Keratinocyte (primary cell): ENCODE results near the gene NUP85. TPM values are rescaled to one million over a fixed set of nuclear protein-coding genes. Genes with fewer than 3 reads are reported as not detected.

Experiments used
- DNase-seq: peaks from one replicate; pipeline ENCODE4 v3.0.0-alpha.2; 2011; ENCODE audit warnings: low read depth, missing footprints, low spot score
- FAIRE-seq: peaks from 2 replicates; lab custom pipeline; 2011; peaks lifted over from hg19 to GRCh38; lab: Jason Lieb, UNC
- H2AFZ ChIP-seq: 2 replicates; pipeline ENCODE4 v1.6.0; 2012; ENCODE audit warnings: low read length, control low read depth, inconsistent platforms; ENCODE audit not compliant: control insufficient read depth
- H3K27ac ChIP-seq: 2 replicates; pipeline ENCODE4 v1.5.1; 2011; ENCODE audit warnings: low read length; ENCODE audit not compliant: control insufficient read depth, insufficient read depth
- H3K27me3 ChIP-seq: 3 replicates; pipeline ENCODE4 v1.6.0; 2011; ENCODE audit warnings: low read length; ENCODE audit not compliant: control insufficient read depth, insufficient read depth; ENCODE audit errors: extremely low read depth
- H3K36me3 ChIP-seq, 2 experiments: 2 replicates in 1 of 2; 3 replicates in 1 of 2; pipeline ENCODE4 v1.5.1; 2011; ENCODE audit warnings: low read length in 2 of 2, mild to moderate bottlenecking in 1 of 2; ENCODE audit not compliant: control insufficient read depth in 2 of 2, insufficient read depth in 2 of 2; ENCODE audit errors: extremely low read depth in 1 of 2
- H3K4me1 ChIP-seq: 3 replicates; pipeline ENCODE4 v1.5.1; 2011; ENCODE audit warnings: low read length; ENCODE audit not compliant: control insufficient read depth, insufficient read depth; ENCODE audit errors: extremely low read depth
- H3K4me2 ChIP-seq: 3 replicates; pipeline ENCODE4 v1.6.0; 2011; ENCODE audit warnings: low read depth, low read length; ENCODE audit not compliant: control insufficient read depth, insufficient read depth; ENCODE audit errors: extremely low read depth
- H3K4me3 ChIP-seq, 3 experiments: fragments of 200-600 bp in 1 of 3; sonication (generic) in 1 of 3; 2 replicates in 2 of 3; 3 replicates in 1 of 3; pipeline ENCODE4 v1.5.1; 2011 to 2016; ENCODE audit warnings: low read length in 3 of 3, mild to moderate bottlenecking in 3 of 3, control low read depth in 2 of 3, inconsistent platforms in 1 of 3, low read depth in 1 of 3, mixed read lengths in 1 of 3, mixed run types in 1 of 3, moderate library complexity in 1 of 3; ENCODE audit not compliant: control insufficient read depth in 2 of 3, insufficient read depth in 2 of 3; ENCODE audit errors: extremely low read depth in 1 of 3
- H3K79me2 ChIP-seq: 2 replicates; pipeline ENCODE4 v1.6.0; 2012; ENCODE audit warnings: low read length; ENCODE audit not compliant: control insufficient read depth, insufficient read depth
- H3K9ac ChIP-seq: 3 replicates; pipeline ENCODE4 v1.6.0; 2011; ENCODE audit warnings: low read length; ENCODE audit not compliant: control insufficient read depth, insufficient read depth; ENCODE audit errors: extremely low read depth
- H3K9me1 ChIP-seq: 3 replicates; pipeline ENCODE4 v1.6.0; 2011; ENCODE audit warnings: low read length; ENCODE audit not compliant: control insufficient read depth, insufficient read depth; ENCODE audit errors: extremely low read depth
- H3K9me3 ChIP-seq: 2 replicates; pipeline ENCODE4 v1.5.1; 2012; ENCODE audit warnings: low read depth, low read length; ENCODE audit not compliant: control insufficient read depth
- H4K20me1 ChIP-seq: 3 replicates; pipeline ENCODE4 v1.6.0; 2011; ENCODE audit warnings: low read length; ENCODE audit not compliant: control insufficient read depth, insufficient read depth; ENCODE audit errors: extremely low read depth
- EZH2 ChIP-seq: IDR thresholded peaks from one replicate; pipeline ENCODE4 v1.6.1; 2012; ENCODE audit warnings: inconsistent platforms, mild to moderate bottlenecking, low read length, moderate library complexity
- dilution Hi-C: fragments of 300-500 bp; cut with MboI; formaldehyde crosslinking; loops from one replicate; pipeline ENCODE4 v1.7.0; 2020; ENCODE audit warnings: low sequenced_read_pairs; ENCODE audit not compliant: extremely low pct_ligation_motif_present
- polyA plus RNA-seq, 5 experiments: library from polyadenylated mRNA; depleted of rRNA in 3 of 5; stranded (reverse) in 3 of 5; stranded (forward) in 1 of 5; unstranded in 1 of 5; fragments of >200 nt; gene quantifications; 1 replicate in 1 of 5; 2 replicates in 3 of 5; 3 replicates in 1 of 5; pipeline versions ENCODE4 v1.2.1 to v1.2.3, GENCODE V29; 2011 to 2012; ENCODE audit warnings: missing spikeins in 2 of 5, low read depth in 1 of 5, low replicate concordance in 1 of 5
- TF ChIP-seq, protein P1 (sequence below), 3 experiments: IDR thresholded peaks in 1 of 3; conservative IDR thresholded peaks in 1 of 3; optimal IDR thresholded peaks in 1 of 3; 2 replicates in 2 of 3; 3 replicates in 1 of 3; pipeline versions ENCODE3 to v1.5.1; 2011; ENCODE audit warnings: low read length in 3 of 3, mild to moderate bottlenecking in 3 of 3, moderate library complexity in 2 of 3, control low read depth in 1 of 3, inconsistent platforms in 1 of 3; ENCODE audit not compliant: insufficient read depth in 2 of 3; ENCODE audit errors: extremely low read depth in 1 of 3

Gene NUP85
- polyA plus RNA-seq, 1 donor (not counting 4 experiments of a cell fraction or from before 2014, with no cell fraction given), result 64.4 TPM

DNA sequence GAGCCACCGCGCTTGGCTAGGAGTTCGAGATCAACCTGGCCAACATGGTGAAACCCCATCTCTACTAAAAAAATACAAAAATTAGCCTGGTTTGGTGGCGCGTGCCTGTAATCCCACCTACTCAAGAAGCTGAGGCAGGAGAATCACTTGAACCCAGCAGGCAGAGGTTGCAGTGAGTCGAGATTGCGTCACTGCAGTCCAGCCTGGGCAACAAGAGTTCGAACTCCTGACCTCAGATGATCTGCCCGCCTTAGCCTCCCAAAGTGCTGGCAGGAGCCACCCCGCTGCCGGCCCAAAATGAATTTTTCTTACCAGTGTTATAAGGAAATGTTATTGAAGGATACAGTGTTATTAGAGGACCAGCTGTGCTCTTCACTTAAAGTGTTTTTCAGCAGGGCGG is 2.3 kb downstream of the NUP85 start:
- peaks cover 10 to 19% of the 10 kb centered on the region in 2 experiments for H3K36me3 ChIP-seq

DNA sequence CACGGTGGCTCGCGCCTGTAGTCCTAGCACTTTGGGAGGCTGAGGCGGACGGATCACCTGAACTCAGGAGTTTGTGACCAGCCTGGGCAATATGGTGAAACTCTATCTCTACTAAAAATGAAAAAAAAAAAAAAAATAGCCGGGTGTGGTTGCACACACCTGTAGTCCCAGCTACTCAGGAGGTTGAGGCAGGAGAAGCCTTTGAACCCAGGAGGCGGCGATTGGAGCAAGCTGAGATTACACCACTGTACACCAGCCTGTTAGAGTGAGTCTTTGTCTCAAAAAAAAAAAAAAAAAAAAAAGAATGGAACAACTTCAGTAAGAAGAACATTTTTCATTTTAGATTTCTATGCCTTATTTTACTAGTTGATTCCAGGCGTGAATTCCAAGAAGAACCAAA is 2.7 kb downstream of the NUP85 start:
- H2AFZ ChIP-seq, result no peak overlapping the region
- TF ChIP-seq EZH2, result no peak
- TF ChIP-seq, protein P1, sequence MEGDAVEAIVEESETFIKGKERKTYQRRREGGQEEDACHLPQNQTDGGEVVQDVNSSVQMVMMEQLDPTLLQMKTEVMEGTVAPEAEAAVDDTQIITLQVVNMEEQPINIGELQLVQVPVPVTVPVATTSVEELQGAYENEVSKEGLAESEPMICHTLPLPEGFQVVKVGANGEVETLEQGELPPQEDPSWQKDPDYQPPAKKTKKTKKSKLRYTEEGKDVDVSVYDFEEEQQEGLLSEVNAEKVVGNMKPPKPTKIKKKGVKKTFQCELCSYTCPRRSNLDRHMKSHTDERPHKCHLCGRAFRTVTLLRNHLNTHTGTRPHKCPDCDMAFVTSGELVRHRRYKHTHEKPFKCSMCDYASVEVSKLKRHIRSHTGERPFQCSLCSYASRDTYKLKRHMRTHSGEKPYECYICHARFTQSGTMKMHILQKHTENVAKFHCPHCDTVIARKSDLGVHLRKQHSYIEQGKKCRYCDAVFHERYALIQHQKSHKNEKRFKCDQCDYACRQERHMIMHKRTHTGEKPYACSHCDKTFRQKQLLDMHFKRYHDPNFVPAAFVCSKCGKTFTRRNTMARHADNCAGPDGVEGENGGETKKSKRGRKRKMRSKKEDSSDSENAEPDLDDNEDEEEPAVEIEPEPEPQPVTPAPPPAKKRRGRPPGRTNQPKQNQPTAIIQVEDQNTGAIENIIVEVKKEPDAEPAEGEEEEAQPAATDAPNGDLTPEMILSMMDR (optimal IDR thresholded peaks at IDR 0.05 in 1 of 3, IDR thresholded peaks at IDR 0.05 in 1 of 3, conservative IDR thresholded peaks at IDR 0.05 in 1 of 3; ENCODE audit: extremely low read depth in 1 of 3, insufficient read depth in 2 of 3, low read length in 3 of 3), result no peak
- H3K4me2 ChIP-seq, result no peak overlapping the region
- H3K9ac ChIP-seq, result no peak overlapping the region
- peaks cover 3% of the 10 kb centered on the region for H3K4me1 ChIP-seq
- no peaks in the 10 kb centered on the region for H3K27me3 ChIP-seq
- DNase-seq, result no peak
- H4K20me1 ChIP-seq, result no peaks in the 10 kb centered on the region
- dilution Hi-C loops, result no loop called here
- H3K27ac ChIP-seq, result no peak overlapping the region
- H3K9me1 ChIP-seq, result no peaks in the 10 kb centered on the region
- H3K4me3 ChIP-seq, result no peak overlapping the region
- H3K9me3 ChIP-seq, result no peaks in the 10 kb centered on the region
- peaks cover 14 to 22% of the 10 kb centered on the region in 2 experiments for H3K36me3 ChIP-seq
- FAIRE-seq, result no peak
- H3K79me2 ChIP-seq, result peaks cover 45% of the 10 kb centered on the region

More for the DNA sequence above, 2.3 kb downstream of the NUP85 start:
- Histone ChIP-seq H3K9me3 (no peaks in the 10 kb centered on the region), H4K20me1 (no peaks in the 10 kb centered on the region), H3K27me3 (no peaks in the 10 kb centered on the region), H3K9me1 (no peaks in the 10 kb centered on the region), H3K79me2 (peaks cover 45% of the 10 kb centered on the region), H3K4me1 (peaks cover 3% of the 10 kb centered on the region), H3K4me3 (no peak overlapping the region), H3K27ac (no peak overlapping the region), H2AFZ (no peak overlapping the region), H3K4me2 (no peak overlapping the region), H3K9ac (no peak overlapping the region)
- dilution Hi-C loops, result no loop called here
- DNase-seq, result no peak
- no peak for FAIRE-seq
- TF ChIP-seq, protein P1 (optimal IDR thresholded peaks at IDR 0.05 in 1 of 3, IDR thresholded peaks at IDR 0.05 in 1 of 3, conservative IDR thresholded peaks at IDR 0.05 in 1 of 3; ENCODE audit: extremely low read depth in 1 of 3, insufficient read depth in 2 of 3, low read length in 3 of 3), result no peak
- TF ChIP-seq EZH2, result no peak
